KOPT-K1 (cell line): ENCODE results near the gene MSLN.
A peak's percentile ranks its signal among the peaks of the same experiment; 100 is the strongest.

ENCODE experiments used
- H3K27ac ChIP-seq: fragments of 200-600 bp; sonication (generic); 2 replicates; pipeline ENCODE4 v1.5.1; 2016; ENCODE audit warnings: antibody characterized with exemption, mild to moderate bottlenecking, low read depth, low read length; ENCODE audit not compliant: poor library complexity, severe bottlenecking
- H3K36me3 ChIP-seq: fragments of 200-600 bp; sonication (generic); 2 replicates; pipeline ENCODE4 v1.5.1; 2017; ENCODE audit warnings: antibody characterized with exemption, mild to moderate bottlenecking, low read length, moderate library complexity; ENCODE audit not compliant: insufficient read depth
- H3K9me3 ChIP-seq: fragments of 200-600 bp; sonication (generic); 2 replicates; pipeline ENCODE4 v1.5.1; 2017; ENCODE audit warnings: antibody characterized with exemption, low read length, mild to moderate bottlenecking; ENCODE audit not compliant: insufficient read depth, poor library complexity, severe bottlenecking

The MSLN gene

GRCh38 chr16:782258-782657 lies 21.7 kb downstream of the MSLN start:
- H3K27ac ChIP-seq = no peak overlapping the region
- no peaks in the 10 kb centered on the region for H3K9me3 ChIP-seq
- peaks cover 23% of the 10 kb centered on the region; the same call in 1 of the 2 replicates for H3K36me3 ChIP-seq

- Histone ChIP-seq H3K36me3 (peaks cover 23% of the 10 kb centered on the region; the same call in 1 of the 2 replicates), H3K27ac (no peak overlapping the region), H3K9me3 (no peaks in the 10 kb centered on the region)
These were observed 22.4 kb downstream of the MSLN start for GRCh38 chr16:782766-783403.

GRCh38 chr16:783404-784161 lies 23.0 kb downstream of the MSLN start:
- no peaks in the 10 kb centered on the region for H3K9me3 ChIP-seq
- H3K27ac ChIP-seq = no peak overlapping the region
- H3K36me3 ChIP-seq = peaks cover 23% of the 10 kb centered on the region; the same call in 1 of the 2 replicates

- H3K9me3 ChIP-seq = no peaks in the 10 kb centered on the region
- peaks cover 23% of the 10 kb centered on the region; the same call in 1 of the 2 replicates for H3K36me3 ChIP-seq
- H3K27ac ChIP-seq = no peak overlapping the region
These were observed 23.9 kb downstream of the MSLN start for GRCh38 chr16:784431-784830.

GRCh38 chr16:785563-786535 lies 25.3 kb downstream of the MSLN start:
- H3K9me3 ChIP-seq = no peaks in the 10 kb centered on the region
- no peak overlapping the region for H3K27ac ChIP-seq
- peaks cover 38% of the 10 kb centered on the region; the same call in 1 of the 2 replicates for H3K36me3 ChIP-seq

GRCh38 chr16:787321-787966 lies 26.9 kb downstream of the MSLN start:
- H3K36me3 ChIP-seq = peaks cover 54% of the 10 kb centered on the region
- H3K9me3 ChIP-seq = no peaks in the 10 kb centered on the region
- peak overlapping the region; percentile 83 for H3K27ac ChIP-seq

GRCh38 chr16:787978-788398 lies 27.5 kb downstream of the MSLN start, which contains the start of gene RPUSD1:
RPUSD1 (minus strand) TSS chr16:788381; CDS start chr16:787737, 644 bp downstream.
- H3K9me3 ChIP-seq = no peaks in the 10 kb centered on the region
- H3K36me3 ChIP-seq = peaks cover 54% of the 10 kb centered on the region
- peak within 1 kb of the TSS; percentile 83 for H3K27ac ChIP-seq

- Histone ChIP-seq H3K36me3 (peaks cover 59% of the 10 kb centered on the region), H3K27ac (peak within 1 kb of the TSS; percentile 83), H3K9me3 (no peaks in the 10 kb centered on the region)
These were observed 28.0 kb downstream of the MSLN start, which contains the start of gene CHTF18 for GRCh38 chr16:788399-789126. CHTF18 (plus strand) TSS chr16:788620; CDS start chr16:788685, 65 bp downstream.

GRCh38 chr16:789191-789850 lies 28.8 kb downstream of the MSLN start:
- peaks cover 66% of the 10 kb centered on the region for H3K36me3 ChIP-seq
- H3K9me3 ChIP-seq = no peaks in the 10 kb centered on the region
- peak overlapping the region; percentile 80 for H3K27ac ChIP-seq

- H3K27ac ChIP-seq = no peak overlapping the region
- H3K9me3 ChIP-seq = no peaks in the 10 kb centered on the region
- H3K36me3 ChIP-seq = peaks cover 65% of the 10 kb centered on the region
These were observed 29.6 kb downstream of the MSLN start for GRCh38 chr16:790086-790485.

- Histone ChIP-seq H3K27ac (no peak overlapping the region), H3K9me3 (no peaks in the 10 kb centered on the region), H3K36me3 (peaks cover 60% of the 10 kb centered on the region)
These were observed 30.6 kb downstream of the MSLN start for GRCh38 chr16:791131-791530.

- H3K36me3 ChIP-seq = peaks cover 60% of the 10 kb centered on the region
- no peak overlapping the region for H3K27ac ChIP-seq
- no peaks in the 10 kb centered on the region for H3K9me3 ChIP-seq
These were observed 31.9 kb downstream of the MSLN start for GRCh38 chr16:792221-792995.

- H3K27ac ChIP-seq = no peak overlapping the region
- H3K9me3 ChIP-seq = no peaks in the 10 kb centered on the region
- peaks cover 60% of the 10 kb centered on the region for H3K36me3 ChIP-seq
These were observed 32.9 kb downstream of the MSLN start for GRCh38 chr16:793414-793813.
